Lung (tissue), 12 donors: Measurements from ENCODE around the gene UFL1. TPM values are rescaled to one million over a fixed set of nuclear protein-coding genes. Genes with fewer than 3 reads are reported as not detected.

ENCODE experiments used
- ATAC-seq: fragments of 200-7000 bp; cut with Tn5 transposase; one replicate; pipeline ENCODE4 v1.9.1; 2020; ENCODE audit warnings: moderate number of reproducible peaks; ENCODE audit not compliant: insufficient read depth, low FRiP score
- DNase-seq, 3 donors: peaks; one replicate each; pipeline ENCODE4 v3.0.0-alpha.2; 2013 to 2017
- H3K27ac ChIP-seq, 2 donors: one replicate each; pipeline ENCODE4 v1.5.1; 2013; ENCODE audit warnings: mild to moderate bottlenecking in 2 of 2, moderate library complexity in 2 of 2, control low read depth in 1 of 2, inconsistent platforms in 1 of 2, low read depth in 1 of 2, low read length in 1 of 2
- H3K27me3 ChIP-seq, 3 donors: one replicate each; pipeline ENCODE4 v1.5.1; 2013; ENCODE audit warnings: low read length in 2 of 3; ENCODE audit not compliant: control insufficient read depth in 3 of 3, insufficient read depth in 3 of 3
- H3K36me3 ChIP-seq, 4 donors: one replicate each; pipeline ENCODE4 v1.5.1; 2013; ENCODE audit warnings: low read length in 4 of 4, mild to moderate bottlenecking in 1 of 4, moderate library complexity in 1 of 4; ENCODE audit not compliant: control insufficient read depth in 4 of 4, insufficient read depth in 4 of 4
- H3K4me1 ChIP-seq, 5 donors: one replicate each; pipeline ENCODE4 v1.5.1; 2013; ENCODE audit warnings: low read length in 5 of 5, mild to moderate bottlenecking in 2 of 5, moderate library complexity in 1 of 5; ENCODE audit not compliant: control insufficient read depth in 5 of 5, insufficient read depth in 5 of 5
- H3K4me3 ChIP-seq: one replicate; pipeline ENCODE4 v1.5.1; 2013; ENCODE audit warnings: mild to moderate bottlenecking, control low read depth, moderate library complexity
- H3K9ac ChIP-seq, 2 donors: one replicate each; pipeline ENCODE4 v1.5.1; 2013; ENCODE audit warnings: low read length in 2 of 2, control low read depth in 1 of 2; ENCODE audit not compliant: insufficient read depth in 1 of 2
- H3K9me3 ChIP-seq, 4 donors: one replicate each; pipeline ENCODE4 v1.5.1; 2013; ENCODE audit warnings: low read length in 3 of 4, mild to moderate bottlenecking in 1 of 4, moderate library complexity in 1 of 4; ENCODE audit not compliant: control insufficient read depth in 4 of 4, insufficient read depth in 3 of 4
- WGBS, 2 donors: extraction: QIAGEN DNeasy Blood & Tissue Kit; methylation state at CpG; one replicate each; pipeline ENCODE4 v1.1.7; 2013; 5-methylcytosine and 5-hydroxymethylcytosine counted together
- polyA plus RNA-seq, 2 donors: library from polyadenylated mRNA; stranded (reverse); fragments of 200-250 nt; gene quantifications; one replicate each; pipeline ENCODE4 v1.2.1, GENCODE V29; 2013
- total RNA-seq, 2 donors: library from RNA; depleted of rRNA in 1 of 2; stranded (reverse); fragments of >200 nt in 1 of 2; gene quantifications; one replicate each; pipeline ENCODE4 v1.2.1, GENCODE V29; 2014 to 2021
- TF ChIP-seq, protein P1 (sequence below): IDR thresholded peaks from 2 replicates; pipeline ENCODE4 v1.5.1; 2012; ENCODE audit warnings: mild to moderate bottlenecking; ENCODE audit errors: control extremely low read depth, extremely low read depth
- donor health status: control.
- donor health status: control.
- donor health status: Bipolar disorder and iron deficiency.
- donor health status: healthy.
- donor health status: DM: yes; HTN: yes; CAD: no.

The UFL1 gene
- total and polyA plus RNA-seq, 4 donors = 12.7 to 33.7 (median 18.0) TPM

DNA sequence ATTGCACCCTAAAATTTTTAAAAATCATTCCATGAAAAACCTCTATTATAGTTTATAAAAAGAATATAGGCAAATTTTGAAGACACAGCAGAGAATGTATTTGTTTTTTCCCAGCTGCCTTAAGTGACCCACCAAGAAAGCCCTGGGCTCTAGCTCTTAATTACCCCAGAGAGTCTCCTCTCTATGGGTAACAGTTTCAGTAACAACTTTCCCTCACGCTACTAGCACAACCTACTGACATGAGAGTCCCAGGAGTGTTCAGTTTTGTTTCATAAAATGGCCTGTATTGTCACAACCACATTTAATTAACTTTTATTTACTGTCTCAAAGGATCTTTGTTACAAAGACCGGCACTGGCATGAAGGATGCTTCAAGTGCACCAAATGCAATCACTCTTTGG lies 82.8 kb downstream of the UFL1 start:
- H3K4me3 ChIP-seq = no peak overlapping the region
- H3K9me3 ChIP-seq = no peaks in the 10 kb centered on the region
- TF ChIP-seq, protein P1, sequence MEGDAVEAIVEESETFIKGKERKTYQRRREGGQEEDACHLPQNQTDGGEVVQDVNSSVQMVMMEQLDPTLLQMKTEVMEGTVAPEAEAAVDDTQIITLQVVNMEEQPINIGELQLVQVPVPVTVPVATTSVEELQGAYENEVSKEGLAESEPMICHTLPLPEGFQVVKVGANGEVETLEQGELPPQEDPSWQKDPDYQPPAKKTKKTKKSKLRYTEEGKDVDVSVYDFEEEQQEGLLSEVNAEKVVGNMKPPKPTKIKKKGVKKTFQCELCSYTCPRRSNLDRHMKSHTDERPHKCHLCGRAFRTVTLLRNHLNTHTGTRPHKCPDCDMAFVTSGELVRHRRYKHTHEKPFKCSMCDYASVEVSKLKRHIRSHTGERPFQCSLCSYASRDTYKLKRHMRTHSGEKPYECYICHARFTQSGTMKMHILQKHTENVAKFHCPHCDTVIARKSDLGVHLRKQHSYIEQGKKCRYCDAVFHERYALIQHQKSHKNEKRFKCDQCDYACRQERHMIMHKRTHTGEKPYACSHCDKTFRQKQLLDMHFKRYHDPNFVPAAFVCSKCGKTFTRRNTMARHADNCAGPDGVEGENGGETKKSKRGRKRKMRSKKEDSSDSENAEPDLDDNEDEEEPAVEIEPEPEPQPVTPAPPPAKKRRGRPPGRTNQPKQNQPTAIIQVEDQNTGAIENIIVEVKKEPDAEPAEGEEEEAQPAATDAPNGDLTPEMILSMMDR = no peak
- DNase-seq = no peak
- H3K27ac ChIP-seq = no peak overlapping the region
- WGBS, 2 donors = 72 to 83% methylated on average over 2 of the region's 2 CpGs
- no peaks in the 10 kb centered on the region for H3K36me3 ChIP-seq
- no peak for ATAC-seq
- no peak overlapping the region for H3K9ac ChIP-seq
- H3K27me3 ChIP-seq = no peaks in the 10 kb centered on the region
- no peaks in the 10 kb centered on the region for H3K4me1 ChIP-seq

Other genes starting within 250 kb of the UFL1 start
- 10 to 100 TPM; 10.5 to 15.0 TPM for gene FHL5, start 41.3 kb downstream of the UFL1 start, total RNA-seq
- 1 to 10 TPM; 5.4 to 6.3 TPM for gene FHL5, start 41.3 kb downstream of the UFL1 start, polyA plus RNA-seq